GM19023 (cell line): ENCODE data around the gene GPHN.

Experiments used
- ATAC-seq: cut with Tn5 transposase; IDR thresholded peaks from one replicate; pipeline ENCODE4 v1.9.1; 2021; ENCODE audit warnings: mild to moderate bottlenecking, moderate library complexity; ENCODE audit not compliant: unreplicated experiment

Gene GPHN

DNA sequence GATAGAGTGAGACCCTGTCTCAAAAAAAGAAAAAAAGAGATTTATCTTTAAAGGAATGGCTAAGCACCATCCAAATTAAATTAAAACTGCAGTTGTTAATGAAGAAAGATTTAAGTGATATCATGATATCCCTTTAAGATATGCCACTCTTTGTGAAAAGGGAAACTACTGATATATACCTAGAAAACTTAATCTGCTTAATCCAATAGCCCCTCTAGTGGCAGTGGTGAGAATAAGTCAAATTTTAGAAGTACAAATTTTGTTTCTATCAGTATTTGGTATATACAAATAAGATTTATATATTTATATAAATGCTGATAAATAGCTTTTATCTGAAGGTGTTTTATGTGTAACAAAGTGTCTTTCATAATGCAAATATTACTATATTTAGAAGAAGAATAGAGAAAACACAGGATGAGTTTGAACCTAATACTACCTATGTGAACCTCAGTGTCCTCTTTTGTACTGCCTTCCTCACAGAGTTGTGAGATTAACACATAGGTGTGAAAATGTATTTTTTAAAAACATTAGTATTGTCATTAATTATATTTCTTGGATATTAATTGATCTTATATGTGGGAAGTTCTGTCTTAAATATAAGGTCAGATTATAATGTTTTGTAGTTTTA lies 629.9 kb downstream of the GPHN start:
- ATAC-seq = no peak

- no peak for ATAC-seq
These were observed 632.6 kb downstream of the GPHN start for GRCh38 chr14:67140556-67140955.

DNA sequence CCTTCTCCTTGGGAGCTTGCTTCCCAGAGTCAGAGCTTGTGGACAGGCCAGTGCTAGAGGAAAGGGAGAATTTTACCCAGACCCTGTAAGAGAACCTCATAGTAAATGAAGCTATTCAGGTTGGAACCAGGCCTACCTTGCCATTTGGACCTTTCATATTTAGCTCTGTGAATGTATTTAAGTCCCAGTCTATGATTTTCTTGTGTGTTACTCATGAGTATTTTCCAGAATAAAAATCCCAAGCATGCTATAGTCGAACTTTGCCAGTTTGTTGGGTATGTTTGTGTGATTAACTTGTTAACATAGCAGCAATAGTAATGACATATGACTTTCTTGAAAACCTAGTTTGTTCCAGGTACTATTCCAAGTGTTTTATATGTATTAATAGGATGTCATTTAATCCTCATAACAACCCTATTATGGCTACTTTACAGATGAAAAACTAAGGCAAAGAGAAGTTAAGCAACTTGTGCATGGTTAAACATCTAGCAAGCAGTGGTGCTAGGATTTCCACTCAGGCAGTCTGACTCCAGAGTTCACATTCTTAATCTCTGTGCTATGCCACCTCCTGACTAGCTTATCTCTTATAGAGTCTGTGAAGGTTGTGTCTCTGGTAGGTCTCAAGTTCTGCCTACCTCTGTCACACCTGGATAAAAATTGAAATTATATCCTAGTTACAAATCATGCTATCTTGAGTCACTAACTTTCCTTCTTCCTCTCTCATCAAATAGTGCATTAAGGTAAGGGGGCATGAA lies 633.4 kb downstream of the GPHN start:
- no peak for ATAC-seq

- ATAC-seq = no peak
These were observed 643.2 kb downstream of the GPHN start for GRCh38 chr14:67151082-67151666.

- ATAC-seq = no peak
These were observed 650.6 kb downstream of the GPHN start for GRCh38 chr14:67158566-67158965.

GRCh38 chr14:67162385-67162784 lies 654.4 kb downstream of the GPHN start:
- ATAC-seq = no peak

DNA sequence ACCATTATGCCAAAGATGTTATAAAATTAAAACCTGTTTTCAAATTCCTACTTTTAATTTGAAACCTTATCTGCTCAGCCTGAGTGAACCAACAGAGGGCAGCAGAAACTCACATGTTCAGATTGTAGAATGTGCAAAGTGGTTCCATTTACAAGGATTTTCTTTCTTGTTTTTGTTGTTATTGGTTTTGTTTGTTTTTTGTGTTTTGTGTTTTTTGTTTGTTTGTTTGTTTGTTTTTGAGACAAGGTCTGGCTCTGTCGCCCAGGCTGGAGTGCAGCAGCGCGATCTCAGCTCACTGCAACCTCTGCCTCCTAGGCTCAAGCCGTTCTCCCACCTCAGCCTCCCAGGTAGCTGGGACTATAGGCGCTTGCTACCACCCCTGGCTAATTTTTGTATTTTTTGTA lies 658.5 kb downstream of the GPHN start:
- no peak for ATAC-seq

DNA sequence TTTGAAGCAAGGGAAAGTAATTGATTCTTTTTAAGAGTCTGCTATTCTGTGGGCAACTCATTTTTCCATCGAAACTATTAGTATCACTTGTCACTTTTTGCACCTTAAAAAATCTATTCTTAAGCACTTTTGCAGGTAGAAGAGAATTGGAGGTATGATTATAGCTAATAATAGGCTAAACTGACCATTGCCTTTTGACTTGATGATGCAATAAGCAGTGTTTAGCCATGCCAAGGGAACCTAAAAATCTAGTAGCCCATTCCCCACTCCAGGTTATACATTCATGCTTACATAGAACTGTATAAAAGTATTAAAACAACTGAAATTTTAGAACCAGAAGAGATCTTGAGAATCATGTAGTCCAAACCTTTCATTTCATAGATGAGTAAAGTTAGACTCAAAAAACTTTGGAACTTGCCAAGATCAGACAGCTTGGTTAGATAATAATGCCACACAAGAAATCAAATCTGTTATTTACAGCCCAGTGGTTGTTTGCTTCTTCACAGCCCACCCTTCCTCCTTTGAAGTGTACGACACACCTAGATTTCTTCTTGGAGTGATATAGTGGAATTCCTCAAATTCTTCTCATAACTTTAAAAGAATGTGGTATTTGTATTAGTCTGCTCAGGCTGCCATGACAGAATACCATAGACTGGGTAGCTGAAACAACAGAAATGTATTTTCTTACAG lies 659.6 kb downstream of the GPHN start:
- no peak for ATAC-seq

DNA sequence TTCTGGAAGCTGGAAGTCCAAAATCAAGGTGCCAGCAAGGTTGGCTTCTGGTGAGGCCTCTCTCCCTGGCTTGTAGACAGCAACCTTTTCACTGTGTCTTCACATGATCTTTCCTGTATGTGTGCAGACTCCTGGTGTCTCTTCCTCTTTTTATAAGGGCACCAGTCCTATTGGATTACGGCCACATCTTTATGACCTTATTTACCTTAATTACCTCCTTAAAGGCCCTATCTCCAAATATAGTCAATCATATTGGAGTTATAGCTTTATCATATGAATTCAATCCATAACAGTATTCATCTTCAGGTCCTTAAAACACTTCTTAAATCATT lies 660.1 kb downstream of the GPHN start:
- no peak for ATAC-seq

DNA sequence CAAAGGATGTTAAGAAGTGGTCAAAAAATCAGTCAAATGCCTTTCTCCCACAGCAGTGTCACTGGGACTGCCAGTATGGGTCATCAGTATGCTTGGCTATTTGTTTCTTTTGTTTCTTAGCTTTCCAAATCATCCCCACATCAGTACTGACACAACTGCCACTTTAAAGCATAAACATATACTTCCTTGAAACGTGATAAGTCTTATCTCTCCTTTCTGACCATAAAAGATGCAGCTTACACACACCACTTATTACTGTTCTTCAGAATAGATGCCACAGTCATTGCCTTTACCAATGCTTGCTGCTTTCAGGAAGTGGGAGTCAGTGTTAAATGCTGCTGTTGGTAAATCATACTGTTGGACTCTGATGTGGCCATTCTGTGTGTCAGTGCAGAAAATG lies 662.7 kb downstream of the GPHN start:
- ATAC-seq = no peak

- ATAC-seq = no peak
These were observed 664.1 kb downstream of the GPHN start for GRCh38 chr14:67172056-67172455.

DNA sequence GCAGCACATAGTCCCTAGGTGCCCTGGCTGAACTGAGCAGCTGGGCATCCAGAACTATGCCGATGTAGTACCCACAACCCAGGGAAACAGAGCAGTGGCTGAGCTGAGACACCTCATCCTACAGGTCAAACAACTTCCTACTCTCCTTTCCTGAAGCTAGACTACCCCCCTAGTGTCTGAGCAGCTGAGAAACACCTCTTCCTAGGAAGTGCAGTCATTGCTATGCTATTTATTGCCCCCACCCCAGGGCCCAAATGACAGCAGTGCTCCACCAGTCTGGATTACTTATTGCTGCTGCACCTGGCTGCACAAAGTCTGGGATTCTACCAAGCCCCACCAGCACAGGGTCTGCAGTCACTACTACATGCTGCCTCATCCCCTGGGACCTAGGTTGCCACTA lies 664.6 kb downstream of the GPHN start:
- no peak for ATAC-seq

DNA sequence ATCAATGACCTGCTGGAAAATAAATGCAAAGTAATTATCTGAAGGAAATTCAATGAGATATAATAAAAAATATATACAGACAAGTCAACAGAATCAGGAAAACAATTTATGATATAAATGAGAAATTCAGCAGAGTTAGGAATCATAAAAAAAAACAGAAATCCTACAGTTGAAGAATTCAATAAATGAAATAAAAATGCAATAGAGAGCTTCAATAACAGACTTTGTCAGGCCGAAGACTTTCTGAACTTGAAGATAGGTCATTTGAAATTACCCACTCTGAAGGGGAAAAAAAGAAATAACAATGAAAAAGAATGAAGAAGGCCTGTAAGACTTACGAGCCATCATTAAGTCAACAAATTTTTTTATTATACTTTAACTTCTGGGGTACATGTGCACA lies 665.8 kb downstream of the GPHN start:
- no peak for ATAC-seq

GRCh38 chr14:67186172-67186768 lies 678.3 kb downstream of the GPHN start:
- no peak for ATAC-seq

DNA sequence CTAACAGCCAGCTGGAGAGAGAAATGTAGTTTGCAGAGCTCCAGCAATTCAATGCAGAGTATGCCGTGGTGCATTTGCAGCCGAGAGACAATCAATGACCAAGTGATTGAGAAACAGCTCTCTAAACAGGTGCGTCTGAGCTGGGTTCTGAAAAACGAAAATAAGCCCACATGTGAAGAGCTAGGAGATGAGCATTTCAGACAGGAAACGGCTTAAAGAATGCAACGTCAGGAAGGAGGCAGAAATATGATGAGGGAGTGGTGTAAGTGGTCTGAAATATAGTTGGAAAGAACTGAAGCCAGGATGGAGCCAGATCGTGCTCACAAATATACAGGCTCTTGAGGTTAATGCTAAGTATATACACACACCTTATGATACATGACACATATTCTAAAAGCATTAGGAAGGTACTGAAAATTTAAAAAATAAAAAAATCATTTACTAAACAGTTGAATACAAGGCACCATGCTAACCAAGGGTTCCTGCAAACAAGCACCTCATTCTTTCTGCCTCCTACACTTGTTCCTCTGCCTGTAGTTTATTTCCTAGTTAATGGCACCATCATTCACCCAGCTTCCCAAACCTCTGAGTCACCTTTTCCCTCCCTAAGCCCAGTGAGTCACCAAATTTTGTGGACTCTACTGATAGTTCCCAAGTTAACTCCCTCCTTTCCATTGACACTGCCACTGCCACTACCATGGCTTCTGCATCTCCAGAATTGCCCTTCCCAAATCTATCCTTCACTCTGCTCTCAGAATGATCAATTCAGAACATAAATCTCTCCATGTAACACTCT lies 679.0 kb downstream of the GPHN start:
- no peak for ATAC-seq

DNA sequence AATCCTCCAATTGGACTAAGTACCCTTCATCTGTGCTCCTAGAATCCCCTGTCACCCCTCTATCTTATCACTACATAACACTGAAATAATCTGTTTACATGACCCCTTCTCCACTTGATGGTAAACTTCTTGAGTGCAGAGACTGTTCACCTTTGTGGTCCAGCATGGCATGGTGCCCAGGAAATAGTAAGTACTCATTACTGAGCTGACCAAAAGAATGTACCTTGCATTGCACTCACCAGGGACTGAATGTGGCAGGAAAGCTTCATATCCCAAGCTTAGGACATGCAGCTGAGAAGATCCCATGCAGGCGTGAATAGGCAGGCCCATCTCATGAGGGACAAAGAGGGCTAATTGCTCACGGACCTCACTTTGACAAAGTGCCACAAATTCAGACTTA lies 679.9 kb downstream of the GPHN start:
- no peak for ATAC-seq

GRCh38 chr14:67188326-67188725 lies 680.4 kb downstream of the GPHN start:
- no peak for ATAC-seq

GRCh38 chr14:67191768-67192290 lies 683.9 kb downstream of the GPHN start:
- ATAC-seq = no peak

- ATAC-seq = no peak
These were observed 684.4 kb downstream of the GPHN start for GRCh38 chr14:67192366-67192765.

- no peak for ATAC-seq
These were observed 687.3 kb downstream of the GPHN start for GRCh38 chr14:67195279-67195678.
